ENCODE data around the gene IBA57.

DNA sequence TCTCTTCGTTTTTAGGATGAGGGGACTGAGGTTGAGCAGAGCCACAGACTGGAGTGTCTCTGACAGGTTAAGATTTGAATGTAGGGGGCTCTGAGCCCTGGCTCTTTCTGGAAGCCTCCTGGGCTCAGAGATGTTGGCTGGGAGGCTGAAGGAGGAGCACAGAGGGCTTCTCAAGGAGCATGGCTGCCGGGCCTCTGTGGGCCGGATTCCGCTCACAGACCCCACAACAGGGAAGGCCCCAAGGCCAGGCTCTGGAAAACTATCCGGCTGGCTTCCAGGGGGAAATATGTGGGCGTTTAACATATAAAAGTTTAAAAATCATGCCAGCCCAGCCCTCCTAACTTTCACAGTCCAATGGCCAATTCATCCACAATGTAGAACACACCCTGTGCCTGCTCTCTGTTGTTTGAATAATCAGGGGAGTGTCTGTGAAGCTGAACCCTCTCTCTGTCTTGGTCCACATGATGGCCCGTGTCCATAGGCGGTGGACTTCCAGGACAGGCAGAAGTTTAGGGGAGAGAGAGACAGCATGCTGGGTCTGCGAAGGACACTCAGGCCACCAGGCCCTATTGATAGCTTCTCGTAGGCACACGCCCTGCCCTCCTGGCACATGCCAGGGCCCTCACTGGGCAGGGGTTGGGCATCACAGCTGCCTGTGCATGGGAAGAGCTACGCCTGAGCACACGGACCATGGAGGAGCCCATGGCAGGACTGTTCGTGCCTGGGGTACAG lies 53.1 kb downstream of the IBA57 start:
- TF ChIP-seq CTCF (IDR thresholded peaks at IDR 0.05; ENCODE audit: poor library complexity) (no peak), EZH2 (IDR thresholded peaks at IDR 0.05; ENCODE audit: borderline replicate concordance) (no peak), EZH2phosphoT487 (IDR thresholded peaks at IDR 0.05; ENCODE audit: low read depth, severe bottlenecking, unreplicated experiment) (no peak)
